ENCODE results near the gene CEP290.

The CEP290 gene

GRCh38 chr12:88062474-88062873 lies 79.4 kb downstream of the CEP290 start:
- no peak for DNase-seq (ENCODE audit: low read depth)
- in situ Hi-C loops (cut with HindIII; ENCODE audit: low sequenced_read_pairs): no loop called here
- no peak overlapping the region for H3K4me3 ChIP-seq (ENCODE audit: low read depth, low read length)
- TF ChIP-seq CTCF (IDR thresholded peaks at IDR 0.05; ENCODE audit: low read depth, low read length, missing control alignments): no peak

- no peak for TF ChIP-seq CTCF (IDR thresholded peaks at IDR 0.05; ENCODE audit: low read depth, low read length, missing control alignments)
- in situ Hi-C loops (cut with HindIII; ENCODE audit: low sequenced_read_pairs): no loop called here
- DNase-seq (ENCODE audit: low read depth): no peak
- H3K4me3 ChIP-seq (ENCODE audit: low read depth, low read length): no peak overlapping the region
Measured at GRCh38 chr12:88058719-88059077, 83.2 kb downstream of the CEP290 start.

- no peak for DNase-seq (ENCODE audit: low read depth)
- TF ChIP-seq CTCF (IDR thresholded peaks at IDR 0.05; ENCODE audit: low read depth, low read length, missing control alignments): no peak
- in situ Hi-C loops (cut with HindIII; ENCODE audit: low sequenced_read_pairs): no loop called here
- no peak overlapping the region for H3K4me3 ChIP-seq (ENCODE audit: low read depth, low read length)
Measured at GRCh38 chr12:88057994-88058718, 83.7 kb downstream of the CEP290 start.

GRCh38 chr12:88056571-88056970 lies 85.3 kb downstream of the CEP290 start:
- no peak for DNase-seq (ENCODE audit: low read depth)
- in situ Hi-C loops (cut with HindIII; ENCODE audit: low sequenced_read_pairs): no loop called here
- no peak for TF ChIP-seq CTCF (IDR thresholded peaks at IDR 0.05; ENCODE audit: low read depth, low read length, missing control alignments)
- H3K4me3 ChIP-seq (ENCODE audit: low read depth, low read length): no peak overlapping the region

GRCh38 chr12:88052686-88053085 lies 89.2 kb downstream of the CEP290 start:
- DNase-seq (ENCODE audit: low read depth): no peak
- peak; percentile 59 for TF ChIP-seq CTCF (IDR thresholded peaks at IDR 0.05; ENCODE audit: low read depth, low read length, missing control alignments)

GRCh38 chr12:88044035-88044434 lies 97.9 kb downstream of the CEP290 start:
- no peak overlapping the region for H3K4me3 ChIP-seq (ENCODE audit: low read depth, low read length)
- TF ChIP-seq CTCF (IDR thresholded peaks at IDR 0.05; ENCODE audit: low read depth, low read length, missing control alignments): no peak
- in situ Hi-C loops (cut with HindIII; ENCODE audit: low sequenced_read_pairs): no loop called here
- DNase-seq (ENCODE audit: low read depth): no peak

More at GRCh38 chr12:88052686-88053085, 89.2 kb downstream of the CEP290 start:
- in situ Hi-C loops (cut with HindIII; ENCODE audit: low sequenced_read_pairs): no loop called here
- H3K4me3 ChIP-seq (ENCODE audit: low read depth, low read length): no peak overlapping the region
